Activated T-cell treated with anti-CD3 and anti-CD28 coated beads, Interleukin-2, amount 50 U/mL, for 4 hours (primary cell): Measurements from ENCODE around the gene ELAPOR1. TPM values are rescaled to one million over a fixed set of nuclear protein-coding genes. Genes with fewer than 3 reads are reported as not detected.
"Not testable (repeated sequence)": the region's sequence is repeated elsewhere in the genome, so short reads cannot be mapped to it uniquely, and the experiment has no call there.

Experiments used
- ATAC-seq, 2 donors: fragments of 200-7000 bp; cut with Tn5 transposase; one replicate each; pipeline ENCODE4 v1.10.0; 2021
- DNase-seq: peaks from one replicate; pipeline ENCODE4 v3.0.0-alpha.2; 2020
- H3K27me3 Mint-ChIP-seq: one replicate; pipeline ENCODE4 v1.8.0; 2021; ENCODE audit warnings: low read depth, mixed read lengths
- H3K36me3 Mint-ChIP-seq: one replicate; pipeline ENCODE4 v1.8.0; 2022; ENCODE audit warnings: mixed read lengths; ENCODE audit not compliant: insufficient read depth
- H3K4me1 Mint-ChIP-seq: one replicate; pipeline ENCODE4 v1.8.0; 2021; ENCODE audit warnings: low read depth, mixed read lengths
- H3K4me3 Mint-ChIP-seq: one replicate; pipeline ENCODE4 v1.8.0; 2021; ENCODE audit warnings: mild to moderate bottlenecking, moderate library complexity, mixed read lengths
- H3K9me3 Mint-ChIP-seq: one replicate; pipeline ENCODE4 v1.8.0; 2021; ENCODE audit warnings: mixed read lengths
- total RNA-seq, 3 donors: library from RNA; stranded (reverse); gene quantifications; one replicate each; pipeline ENCODE4 v1.2.1, GENCODE V29; 2021

ELAPOR1 gene
- total RNA-seq, 3 donors from 2014 or later, result 3.1 to 6.4 (median 4.2) TPM

DNA sequence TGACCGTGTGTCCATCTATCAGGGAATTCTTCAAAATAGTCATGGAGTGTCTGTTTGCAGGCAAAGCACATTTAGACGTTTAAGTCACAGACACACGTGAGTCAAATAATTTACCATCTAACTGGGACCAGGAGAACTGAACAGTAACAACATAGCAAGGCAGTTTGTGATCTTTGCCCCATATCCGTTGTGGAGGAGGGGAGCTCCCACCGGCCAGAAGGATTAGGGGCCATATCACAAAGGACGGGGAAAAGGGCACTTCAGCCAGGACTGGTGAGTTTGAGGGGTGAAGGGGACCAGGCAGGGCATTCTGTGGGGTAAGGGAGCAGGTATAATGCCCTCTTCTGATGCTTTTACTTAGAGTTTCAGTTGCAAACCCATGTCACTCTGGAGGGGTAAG lies 22.9 kb downstream of the ELAPOR1 start:
- H3K4me1 Mint-ChIP-seq, result peaks cover 2% of the 10 kb centered on the region
- peaks cover 1% of the 10 kb centered on the region for H3K36me3 Mint-ChIP-seq
- DNase-seq (no peak), ATAC-seq (no peak)
- no peak overlapping the region for H3K4me3 Mint-ChIP-seq
- no peaks in the 10 kb centered on the region for H3K27me3 Mint-ChIP-seq
- no peaks in the 10 kb centered on the region for H3K9me3 Mint-ChIP-seq

DNA sequence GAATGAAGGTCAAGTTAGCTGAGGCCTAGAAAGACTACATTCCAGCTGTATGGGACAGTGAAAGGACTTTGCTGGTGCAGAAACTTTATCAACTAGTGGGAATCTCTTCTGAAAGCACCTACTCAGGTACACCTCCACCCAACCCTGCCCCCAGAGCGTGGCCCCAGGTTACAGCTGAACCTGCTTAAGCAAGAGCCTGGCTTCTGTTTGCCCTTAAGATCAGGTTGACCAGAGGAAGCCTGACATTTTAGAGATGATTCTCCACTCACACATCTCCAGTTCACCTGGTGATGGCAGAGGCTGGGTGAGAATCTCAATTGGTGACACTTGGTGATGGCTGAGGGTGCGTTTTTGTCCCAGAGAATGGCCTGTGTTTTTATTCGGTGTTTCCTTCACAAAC lies 24.0 kb downstream of the ELAPOR1 start:
- H3K9me3 Mint-ChIP-seq, result no peaks in the 10 kb centered on the region

DNA sequence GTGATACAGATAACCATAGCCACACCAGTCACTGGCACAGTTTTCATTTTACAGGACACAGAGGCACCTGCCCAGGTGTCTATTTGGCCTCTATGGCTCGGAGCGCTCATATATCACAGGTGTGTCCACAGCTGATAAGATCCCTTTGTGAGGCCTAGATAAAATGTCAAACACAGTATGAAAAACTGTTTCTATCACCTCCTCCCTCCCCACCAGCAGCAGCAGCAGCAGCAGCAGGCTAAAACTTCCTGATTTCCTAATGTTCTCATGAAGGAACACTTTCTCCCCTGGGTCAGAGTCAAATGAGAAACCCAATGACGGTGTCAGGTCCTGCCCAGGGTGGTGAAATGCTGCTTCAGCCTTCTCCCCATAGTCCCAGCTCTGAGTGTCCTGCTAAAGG lies 24.4 kb downstream of the ELAPOR1 start:
- H3K36me3 Mint-ChIP-seq, result peaks cover 4% of the 10 kb centered on the region
- peaks cover 2% of the 10 kb centered on the region for H3K4me1 Mint-ChIP-seq
- no peaks in the 10 kb centered on the region for H3K27me3 Mint-ChIP-seq
- no peak for ATAC-seq
- H3K9me3 Mint-ChIP-seq, result no peaks in the 10 kb centered on the region
- H3K4me3 Mint-ChIP-seq, result no peak overlapping the region
- DNase-seq, result no peak

More for the DNA sequence above, 24.0 kb downstream of the ELAPOR1 start:
- DNase-seq (no peak), ATAC-seq (no peak)
- no peak overlapping the region for H3K4me3 Mint-ChIP-seq
- H3K36me3 Mint-ChIP-seq, result peaks cover 4% of the 10 kb centered on the region
- H3K4me1 Mint-ChIP-seq, result peaks cover 2% of the 10 kb centered on the region
- no peaks in the 10 kb centered on the region for H3K27me3 Mint-ChIP-seq

DNA sequence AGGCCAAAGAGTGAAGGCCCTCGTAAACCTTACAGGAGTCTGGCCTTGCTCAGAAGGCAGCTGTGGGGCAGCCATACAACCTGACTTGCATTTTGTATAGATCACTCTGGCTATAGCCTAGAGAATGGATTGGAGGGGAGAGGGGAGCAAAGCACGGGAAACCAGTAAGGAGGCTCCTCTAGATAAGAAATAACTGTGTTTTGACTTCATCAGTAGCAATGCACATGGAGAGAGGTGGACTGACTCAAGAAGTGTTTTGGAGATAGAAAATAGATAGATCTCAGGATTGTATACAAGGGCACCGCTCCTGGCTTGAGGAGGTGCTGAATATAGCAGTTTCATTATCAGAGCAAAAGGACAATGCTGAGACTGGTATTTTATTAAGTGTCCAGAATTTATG lies 26.5 kb downstream of the ELAPOR1 start:
- no peaks in the 10 kb centered on the region for H3K9me3 Mint-ChIP-seq
- no peak for ATAC-seq

DNA sequence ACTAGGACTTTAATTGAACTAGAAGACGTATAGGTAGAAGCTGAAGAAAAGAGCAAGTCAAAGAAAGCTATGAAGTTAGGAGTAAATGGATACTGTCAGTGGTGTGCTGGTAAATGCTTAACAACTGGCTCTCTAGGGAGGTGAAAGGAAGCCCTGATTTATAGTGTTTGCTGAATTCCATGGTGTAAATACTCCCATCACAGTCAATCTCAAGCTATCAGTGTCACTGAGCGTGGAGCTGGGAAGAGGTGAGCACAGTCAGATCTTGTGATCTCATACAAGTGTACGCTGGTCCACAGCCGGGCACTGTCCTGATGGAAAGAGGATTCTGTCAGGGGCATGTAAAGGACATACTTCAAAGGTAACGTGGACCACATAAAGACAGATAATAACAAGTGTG lies 28.3 kb downstream of the ELAPOR1 start:
- H3K9me3 Mint-ChIP-seq, result no peaks in the 10 kb centered on the region
- ATAC-seq (no peak), DNase-seq (no peak)
- no peak overlapping the region for H3K4me3 Mint-ChIP-seq
- H3K27me3 Mint-ChIP-seq, result no peaks in the 10 kb centered on the region
- no peaks in the 10 kb centered on the region for H3K4me1 Mint-ChIP-seq
- peaks cover 4% of the 10 kb centered on the region for H3K36me3 Mint-ChIP-seq

More for the DNA sequence above, 26.5 kb downstream of the ELAPOR1 start:
- H3K27me3 Mint-ChIP-seq, result no peaks in the 10 kb centered on the region
- H3K36me3 Mint-ChIP-seq, result peaks cover 4% of the 10 kb centered on the region
- DNase-seq, result no peak
- no peaks in the 10 kb centered on the region for H3K4me1 Mint-ChIP-seq
- no peak overlapping the region for H3K4me3 Mint-ChIP-seq

DNA sequence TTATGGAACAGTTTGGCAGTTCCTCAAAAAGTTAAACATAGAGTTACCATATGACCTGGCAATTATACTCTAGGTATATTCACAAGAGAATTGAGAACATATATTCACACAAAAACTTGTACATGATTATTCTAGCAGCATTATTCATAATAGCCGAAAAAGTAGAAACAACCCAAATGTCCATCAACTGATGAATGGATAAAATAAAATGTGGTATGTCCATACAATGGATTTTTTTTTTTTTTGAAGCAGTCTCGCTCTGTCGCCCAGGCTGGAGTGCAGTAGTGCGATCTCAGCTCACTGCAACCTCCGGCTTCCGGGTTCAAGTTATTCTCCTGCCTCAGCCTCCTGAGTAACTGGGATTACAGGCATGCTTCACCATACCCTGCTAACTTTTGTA lies 28.8 kb downstream of the ELAPOR1 start:
- not testable (repeated sequence) for H3K9me3 Mint-ChIP-seq, H3K36me3 Mint-ChIP-seq, ATAC-seq, DNase-seq, H3K4me3 Mint-ChIP-seq, H3K27me3 Mint-ChIP-seq, H3K4me1 Mint-ChIP-seq

DNA sequence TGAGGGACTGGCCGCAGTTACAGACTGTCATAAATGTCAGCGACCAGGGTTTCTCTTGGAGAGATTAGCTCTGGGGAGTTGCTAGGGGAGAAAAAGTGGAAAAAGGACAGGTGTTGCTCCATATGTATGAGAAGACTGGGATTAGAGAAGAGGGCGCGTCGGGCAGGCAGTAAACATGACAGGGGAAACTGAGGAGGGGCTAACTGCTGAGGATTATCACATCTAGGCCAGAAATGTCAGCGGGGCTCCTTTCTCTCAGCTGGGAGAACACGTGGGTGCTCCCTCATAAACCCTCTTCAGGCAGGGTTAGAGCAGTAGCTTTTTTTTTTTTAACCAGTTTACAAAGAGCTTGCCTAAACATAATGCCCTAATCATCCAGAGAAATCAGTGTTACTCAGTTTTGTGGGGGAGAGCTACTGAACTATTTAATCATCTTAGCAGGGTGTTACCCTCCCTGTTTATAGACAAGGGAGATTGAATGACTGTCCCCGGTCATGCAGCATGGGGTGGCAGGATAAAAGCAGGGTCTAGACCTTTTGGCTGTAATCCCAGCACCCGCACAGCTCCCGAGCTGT lies 35.2 kb downstream of the ELAPOR1 start:
- H3K4me3 Mint-ChIP-seq, result no peak overlapping the region
- no peaks in the 10 kb centered on the region for H3K27me3 Mint-ChIP-seq
- no peaks in the 10 kb centered on the region for H3K4me1 Mint-ChIP-seq

DNA sequence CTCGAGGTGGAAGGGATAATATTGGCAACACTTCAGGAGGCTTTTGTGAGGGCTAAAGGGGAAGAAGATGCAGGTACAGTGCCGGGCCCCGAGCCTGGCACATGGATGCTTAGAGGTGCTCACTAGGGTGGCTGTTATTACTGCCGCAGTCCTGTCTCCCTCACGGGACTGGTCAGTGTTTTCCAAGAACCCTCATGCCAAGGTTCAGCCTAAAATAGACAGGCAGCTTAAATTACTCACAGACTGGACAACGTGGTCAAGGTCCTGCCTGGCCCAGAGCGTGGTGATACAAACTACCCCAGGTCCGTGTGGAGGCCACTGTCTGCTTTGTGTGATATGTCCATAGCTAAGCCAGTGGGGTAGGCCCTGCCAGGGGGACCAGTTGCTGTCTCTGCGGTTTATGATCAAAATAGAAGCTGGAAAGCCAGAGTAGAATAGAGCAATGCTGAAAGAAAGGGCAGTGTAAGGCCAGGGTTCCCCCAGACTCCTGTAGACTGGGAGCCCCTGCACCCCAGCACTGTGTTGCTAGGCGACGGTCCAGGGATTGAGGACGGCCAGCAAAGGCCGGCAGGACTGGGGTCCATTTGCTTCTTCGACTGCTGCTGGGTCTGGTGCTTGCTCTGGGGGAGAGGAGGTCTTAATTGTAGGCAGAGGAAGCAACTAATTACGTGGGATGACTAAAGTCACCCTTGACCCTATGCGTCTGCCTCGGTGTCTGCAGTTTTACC lies 36.1 kb downstream of the ELAPOR1 start:
- no peaks in the 10 kb centered on the region for H3K9me3 Mint-ChIP-seq
- DNase-seq (no peak), ATAC-seq (no peak)
- H3K27me3 Mint-ChIP-seq, result no peaks in the 10 kb centered on the region
- H3K4me1 Mint-ChIP-seq, result no peaks in the 10 kb centered on the region
- no peak overlapping the region for H3K4me3 Mint-ChIP-seq
- no peaks in the 10 kb centered on the region for H3K36me3 Mint-ChIP-seq

More for the DNA sequence above, 35.2 kb downstream of the ELAPOR1 start:
- no peak for DNase-seq
- no peaks in the 10 kb centered on the region for H3K36me3 Mint-ChIP-seq
- no peak for ATAC-seq
- H3K9me3 Mint-ChIP-seq, result no peaks in the 10 kb centered on the region

DNA sequence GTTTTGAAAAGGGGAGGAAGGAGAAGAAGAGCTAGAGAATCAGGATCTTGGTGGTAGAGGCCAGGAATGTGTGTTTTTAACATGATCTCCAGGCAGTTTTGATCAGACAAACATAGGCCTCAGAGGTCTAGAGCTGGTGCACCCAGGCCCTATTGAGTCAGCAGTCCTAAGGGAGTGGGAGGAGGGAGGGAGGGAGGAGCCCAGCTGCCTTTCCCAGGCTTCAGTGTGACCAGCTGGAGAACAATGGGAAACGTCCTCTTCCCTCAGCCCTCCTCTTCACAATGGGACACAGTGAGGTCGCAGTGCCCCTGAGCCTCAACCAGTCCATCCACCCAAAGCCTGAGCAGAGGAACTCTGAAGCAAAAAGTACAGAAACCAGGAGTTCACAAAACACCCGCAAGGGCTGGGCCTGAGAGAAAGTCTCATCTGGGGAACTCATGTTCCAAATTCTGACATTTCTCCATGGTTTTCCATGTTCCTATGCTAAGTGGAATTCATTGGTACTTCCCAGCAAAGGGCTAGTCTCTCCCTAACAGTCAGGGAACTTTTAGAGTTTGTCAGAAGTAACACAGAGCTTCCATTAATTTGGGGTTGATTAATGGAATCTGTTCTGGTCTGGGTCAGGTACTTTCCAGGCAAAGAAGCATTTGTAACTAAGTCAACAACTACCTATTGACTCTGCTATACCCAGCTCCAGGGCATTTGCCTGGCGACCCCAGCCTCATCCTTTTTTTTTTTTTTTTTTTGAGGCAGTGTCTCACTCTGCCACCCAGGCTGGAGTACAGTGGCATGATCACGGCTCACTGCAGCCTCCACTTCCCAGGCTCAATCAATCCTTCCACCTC lies 37.5 kb downstream of the ELAPOR1 start:
- DNase-seq (no peak), ATAC-seq (no peak)
- no peaks in the 10 kb centered on the region for H3K36me3 Mint-ChIP-seq
- no peaks in the 10 kb centered on the region for H3K27me3 Mint-ChIP-seq
- no peak overlapping the region for H3K4me3 Mint-ChIP-seq
- H3K4me1 Mint-ChIP-seq, result no peaks in the 10 kb centered on the region
- no peaks in the 10 kb centered on the region for H3K9me3 Mint-ChIP-seq

DNA sequence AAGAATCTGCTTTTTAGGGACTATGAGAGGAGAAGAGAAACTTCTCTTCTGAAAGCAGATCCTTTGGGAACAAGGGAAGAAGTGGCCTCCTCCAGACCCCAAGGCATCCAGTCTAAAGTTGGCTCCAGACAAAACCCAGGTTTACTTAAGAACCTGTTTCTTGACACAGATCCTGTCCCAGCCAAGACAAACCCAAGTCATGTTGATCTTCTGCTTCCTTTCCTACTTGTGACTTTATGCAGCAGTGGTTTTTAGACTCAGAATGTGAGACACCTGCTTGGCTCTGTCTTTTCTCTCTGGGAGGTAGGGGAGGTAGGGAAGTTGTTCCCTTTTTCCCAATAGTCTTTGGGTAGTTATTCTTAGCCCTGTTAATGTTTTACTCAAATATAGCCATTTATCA lies 38.3 kb downstream of the ELAPOR1 start:
- H3K36me3 Mint-ChIP-seq, result no peaks in the 10 kb centered on the region
- no peaks in the 10 kb centered on the region for H3K27me3 Mint-ChIP-seq
- H3K4me1 Mint-ChIP-seq, result no peaks in the 10 kb centered on the region
- no peak overlapping the region for H3K4me3 Mint-ChIP-seq
- DNase-seq (no peak), ATAC-seq (no peak)
- no peaks in the 10 kb centered on the region for H3K9me3 Mint-ChIP-seq

DNA sequence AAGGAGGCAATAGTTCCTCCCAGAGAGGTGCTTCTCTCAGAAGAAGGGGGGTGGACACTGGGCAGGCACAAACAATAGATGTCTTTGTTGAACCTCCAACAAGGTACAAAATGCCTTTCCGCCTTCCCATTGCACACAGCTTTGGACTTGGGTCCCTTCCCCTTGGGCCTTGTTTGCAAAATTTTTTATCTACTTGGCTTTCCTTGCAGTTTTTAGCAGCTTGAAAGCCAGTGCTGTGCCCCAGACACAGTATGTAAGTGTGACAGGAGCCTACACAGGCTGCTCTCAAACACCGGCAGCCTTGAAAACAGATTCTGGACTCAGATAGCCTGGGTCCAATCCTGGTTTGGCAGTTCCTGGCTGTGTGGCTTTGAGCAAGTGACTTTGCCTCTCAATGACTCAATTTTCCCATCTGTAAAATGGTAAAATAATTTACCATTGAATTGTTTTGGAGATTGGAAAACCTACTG lies 43.0 kb downstream of the ELAPOR1 start:
- Mint-ChIP-seq H3K27me3 (no peaks in the 10 kb centered on the region), H3K4me3 (no peak overlapping the region), H3K36me3 (no peaks in the 10 kb centered on the region), H3K4me1 (peaks cover 6% of the 10 kb centered on the region), H3K9me3 (no peaks in the 10 kb centered on the region)
- no peak for ATAC-seq
- no peak for DNase-seq

DNA sequence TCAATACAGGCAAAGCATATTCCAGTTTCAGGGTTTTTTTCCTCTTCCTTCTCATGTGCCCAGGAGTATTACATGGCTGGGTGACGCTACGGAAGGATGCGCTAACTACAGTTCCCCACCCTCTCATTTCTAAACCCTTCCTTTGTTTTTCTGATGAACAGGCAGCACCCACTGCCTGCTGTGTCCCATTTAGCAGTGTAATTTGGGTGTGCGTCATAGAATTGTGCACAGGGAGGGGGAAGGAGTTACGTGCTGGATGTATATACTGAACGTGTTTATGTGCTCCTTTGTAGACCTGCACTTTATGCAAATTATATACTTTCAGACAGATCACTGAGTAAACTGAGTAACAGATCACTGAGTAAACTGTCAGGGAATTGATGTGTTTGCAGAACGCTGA lies 44.5 kb downstream of the ELAPOR1 start:
- no peaks in the 10 kb centered on the region for H3K9me3 Mint-ChIP-seq
- no peak for ATAC-seq
- no peak for DNase-seq

DNA sequence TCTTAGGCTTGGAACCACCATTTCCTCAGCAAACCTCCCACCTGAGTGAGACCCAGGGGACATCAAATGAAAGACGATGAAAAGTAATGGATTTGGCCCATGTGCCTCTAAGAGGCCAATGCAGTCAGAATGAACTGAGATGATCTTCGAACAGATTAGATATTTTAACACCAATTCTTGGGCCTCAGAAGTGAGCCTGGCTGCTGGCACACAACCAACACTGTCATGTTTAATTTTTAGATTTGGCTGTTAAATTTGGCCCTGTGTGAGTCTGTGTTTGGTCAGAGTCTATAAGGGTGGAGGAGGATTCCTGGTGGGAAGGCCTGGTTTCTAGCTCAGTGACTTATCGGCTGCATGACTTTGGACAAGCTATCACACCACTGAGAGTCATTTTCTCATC lies 45.4 kb downstream of the ELAPOR1 start:
- ATAC-seq, result no peak
- H3K36me3 Mint-ChIP-seq, result peaks cover 4% of the 10 kb centered on the region
- no peak overlapping the region for H3K4me3 Mint-ChIP-seq
- H3K27me3 Mint-ChIP-seq, result no peaks in the 10 kb centered on the region
- no peak for DNase-seq
- H3K4me1 Mint-ChIP-seq, result peaks cover 16% of the 10 kb centered on the region
- no peaks in the 10 kb centered on the region for H3K9me3 Mint-ChIP-seq

More for the DNA sequence above, 44.5 kb downstream of the ELAPOR1 start:
- no peaks in the 10 kb centered on the region for H3K27me3 Mint-ChIP-seq
- H3K4me1 Mint-ChIP-seq, result peaks cover 16% of the 10 kb centered on the region
- peaks cover 4% of the 10 kb centered on the region for H3K36me3 Mint-ChIP-seq
- no peak overlapping the region for H3K4me3 Mint-ChIP-seq

DNA sequence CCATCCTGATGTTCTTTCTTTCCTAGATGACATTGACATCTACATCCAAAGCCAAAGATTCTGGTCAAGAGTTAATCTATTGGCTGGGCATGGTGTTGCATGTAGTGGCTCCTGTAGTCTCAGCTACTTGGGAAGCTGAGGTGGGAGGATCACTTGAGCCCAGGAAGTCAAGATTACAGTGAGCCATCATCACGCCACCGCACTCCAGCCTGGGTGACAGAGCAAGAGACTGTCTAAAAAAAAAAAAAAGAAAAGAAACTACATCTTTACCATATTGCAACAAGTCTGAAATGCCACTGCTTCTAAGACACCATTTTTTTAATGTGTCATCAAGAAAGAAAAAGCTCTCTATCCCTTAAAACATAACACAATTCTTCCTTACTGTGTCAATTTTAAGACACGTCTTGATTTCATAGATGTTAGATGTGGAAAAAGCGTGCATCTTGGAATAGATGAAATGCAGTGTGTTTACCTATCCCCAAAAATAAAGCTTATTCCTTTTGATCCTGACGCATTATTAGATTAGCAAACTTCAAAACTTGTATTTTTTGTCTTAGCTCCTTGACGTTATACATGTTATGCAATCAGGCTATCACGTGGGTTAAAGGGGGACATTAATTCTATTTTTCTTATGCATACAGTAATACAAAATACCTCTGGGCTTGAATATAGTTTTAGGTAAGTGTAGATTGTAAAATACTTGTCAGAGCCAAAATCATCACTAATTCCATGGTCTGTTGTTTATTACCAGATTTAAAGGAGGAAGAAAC lies 46.3 kb downstream of the ELAPOR1 start:
- no peaks in the 10 kb centered on the region for H3K9me3 Mint-ChIP-seq
- peaks cover 16% of the 10 kb centered on the region for H3K4me1 Mint-ChIP-seq
- ATAC-seq (no peak), DNase-seq (no peak)
- H3K36me3 Mint-ChIP-seq, result peaks cover 4% of the 10 kb centered on the region
- no peaks in the 10 kb centered on the region for H3K27me3 Mint-ChIP-seq
- no peak overlapping the region for H3K4me3 Mint-ChIP-seq
